ENCODE results near the gene BRAP. TPM values are rescaled to one million over a fixed set of nuclear protein-coding genes. Genes with fewer than 3 reads are reported as not detected.
A peak's percentile ranks its signal among the peaks of the same experiment; 100 is the strongest.

Gene BRAP
- total RNA-seq, 1 experiment from 2014 or later = 18.3 TPM

DNA sequence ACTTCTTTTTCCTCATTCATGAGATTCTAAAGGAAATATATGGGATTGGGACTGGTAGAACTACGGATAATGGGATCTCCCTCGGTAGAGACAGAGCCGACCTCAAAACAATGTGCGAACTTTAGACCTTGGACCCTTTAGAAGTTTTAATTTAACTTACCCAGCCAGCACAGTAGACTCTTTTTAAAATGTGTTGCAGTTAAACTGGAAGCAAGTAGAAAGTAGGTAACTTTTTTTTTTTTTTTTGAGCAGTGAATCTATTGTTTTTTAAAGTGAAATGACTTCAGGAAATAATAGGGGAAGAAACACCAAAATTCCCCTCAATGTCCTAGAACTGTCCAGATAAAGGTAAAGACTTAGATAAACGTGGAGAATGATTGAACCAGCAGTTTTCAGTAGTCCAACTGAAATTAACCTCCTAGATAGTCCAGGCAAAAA is 85.5 kb downstream of the BRAP start:
- no peak for TF ChIP-seq NR3C1 (CRISPR knock-in tag; conservative IDR thresholded peaks at IDR 0.05; ENCODE audit: low read depth)
- TF ChIP-seq, protein P1, sequence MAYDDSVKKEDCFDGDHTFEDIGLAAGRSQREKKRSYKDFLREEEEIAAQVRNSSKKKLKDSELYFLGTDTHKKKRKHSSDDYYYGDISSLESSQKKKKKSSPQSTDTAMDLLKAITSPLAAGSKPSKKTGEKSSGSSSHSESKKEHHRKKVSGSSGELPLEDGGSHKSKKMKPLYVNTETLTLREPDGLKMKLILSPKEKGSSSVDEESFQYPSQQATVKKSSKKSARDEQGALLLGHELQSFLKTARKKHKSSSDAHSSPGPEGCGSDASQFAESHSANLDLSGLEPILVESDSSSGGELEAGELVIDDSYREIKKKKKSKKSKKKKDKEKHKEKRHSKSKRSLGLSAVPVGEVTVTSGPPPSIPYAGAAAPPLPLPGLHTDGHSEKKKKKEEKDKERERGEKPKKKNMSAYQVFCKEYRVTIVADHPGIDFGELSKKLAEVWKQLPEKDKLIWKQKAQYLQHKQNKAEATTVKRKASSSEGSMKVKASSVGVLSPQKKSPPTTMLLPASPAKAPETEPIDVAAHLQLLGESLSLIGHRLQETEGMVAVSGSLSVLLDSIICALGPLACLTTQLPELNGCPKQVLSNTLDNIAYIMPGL (CRISPR knock-in tag; IDR thresholded peaks at IDR 0.05) = no peak
- no peak for TF ChIP-seq NR2C2 (CRISPR knock-in tag; IDR thresholded peaks at IDR 0.05)
- Mint-ChIP-seq H3K4me3 (peak overlapping the region; percentile 79), H3K27me3 (ENCODE audit: low read depth) (no peaks in the 10 kb centered on the region), H3K36me3 (no peaks in the 10 kb centered on the region), H3K27ac (peak overlapping the region; percentile 94), H3K4me1 (peaks cover 23% of the 10 kb centered on the region), H3K9me3 (peaks cover 9% of the 10 kb centered on the region)
- ChIA-PET CTCF (no interaction called here), POLR2A (no interaction called here)
- no peak for ATAC-seq
- DNase-seq (ENCODE audit: low spot score) = no peak

DNA sequence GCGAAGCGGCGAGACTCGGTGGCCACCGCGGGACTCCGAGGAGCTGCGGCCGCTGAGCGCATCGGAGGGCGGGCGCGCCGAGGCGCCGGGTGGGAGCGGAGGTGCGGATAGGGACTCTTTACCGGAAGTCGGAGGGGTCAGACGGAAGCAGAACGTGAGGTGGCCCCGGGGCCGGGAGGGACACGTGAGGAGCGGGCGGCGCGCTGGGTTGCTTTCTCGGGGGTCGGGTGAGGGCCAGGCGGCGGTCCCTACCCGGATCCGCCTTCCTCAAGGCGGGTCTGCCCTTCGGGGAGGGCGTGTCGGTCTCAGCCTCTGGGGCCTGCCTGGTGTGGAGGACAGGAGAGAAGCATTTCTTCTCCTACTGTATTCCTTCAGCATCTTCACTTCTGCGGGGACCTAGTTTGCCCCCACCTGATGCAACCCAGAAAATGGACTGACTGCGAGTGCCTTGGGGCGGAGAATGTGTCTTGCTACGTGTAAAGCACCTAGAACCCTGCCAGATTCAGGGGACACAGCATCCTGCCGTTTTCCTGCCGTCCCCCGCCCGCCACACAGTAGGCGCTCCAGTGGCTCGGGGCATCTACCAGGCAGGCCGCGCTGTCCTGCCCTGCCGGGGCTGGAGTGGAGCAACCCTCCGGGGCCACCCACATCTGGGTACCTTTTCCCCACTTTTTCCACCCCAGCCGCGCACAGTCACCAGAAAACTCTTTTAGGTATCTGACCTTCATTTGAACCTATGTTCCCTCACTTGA is 86.1 kb downstream of the BRAP start:
- CTCF ChIA-PET = no interaction called here
- POLR2A ChIA-PET = interaction anchor here (1.0 kb wide), 1 partner anchor 35 kb away, joined by 3 read pairs; no protein-coding TSS in a partner anchor
- peak; percentile 89 for ATAC-seq
- H3K27me3 Mint-ChIP-seq (ENCODE audit: low read depth) = no peaks in the 10 kb centered on the region
- H3K36me3 Mint-ChIP-seq = no peaks in the 10 kb centered on the region
- peak overlapping the region; percentile 94 for H3K27ac Mint-ChIP-seq
- peak overlapping the region; percentile 79 for H3K4me3 Mint-ChIP-seq
- DNase-seq (ENCODE audit: low spot score) = peak; percentile 91
- H3K9me3 Mint-ChIP-seq = peaks cover 7% of the 10 kb centered on the region
- peaks cover 29% of the 10 kb centered on the region for H3K4me1 Mint-ChIP-seq
- TF ChIP-seq MXD4 (CRISPR knock-in tag; IDR thresholded peaks at IDR 0.05; ENCODE audit: borderline replicate concordance) (no peak), GRHL2 (CRISPR knock-in tag; IDR thresholded peaks at IDR 0.05; ENCODE audit: insufficient replicate concordance, severe bottlenecking) (no peak), MYBL2 (CRISPR knock-in tag; IDR thresholded peaks at IDR 0.05) (0 out of 2 replicates have a peak, but pooled peaks have one; percentile 22), MAX (CRISPR knock-in tag; IDR thresholded peaks at IDR 0.05) (peak; percentile 80), ZNF416 (CRISPR knock-in tag; IDR thresholded peaks at IDR 0.05) (0 out of 2 replicates have a peak, but pooled peaks have one; percentile 14), USF2 (CRISPR knock-in tag; IDR thresholded peaks at IDR 0.05) (peak; percentile 90), ZBTB21 (CRISPR knock-in tag; IDR thresholded peaks at IDR 0.05; ENCODE audit: borderline replicate concordance) (peak; percentile 49; the same call in 1 of the 2 replicates), NFE2L1 (CRISPR knock-in tag; IDR thresholded peaks at IDR 0.05) (0 out of 2 replicates have a peak, but pooled peaks have one; percentile 29), USF1 (CRISPR knock-in tag; IDR thresholded peaks at IDR 0.05) (peak; percentile 88), TEAD1 (CRISPR knock-in tag; IDR thresholded peaks at IDR 0.05) (peak; percentile 15; the same call in 1 of the 2 replicates), CREM (CRISPR knock-in tag; IDR thresholded peaks at IDR 0.05) (0 out of 2 replicates have a peak, but pooled peaks have one; percentile 27), TP53 (CRISPR knock-in tag; IDR thresholded peaks at IDR 0.05) (peak; percentile 62; the same call in 1 of the 2 replicates)
- TF ChIP-seq, protein P2, sequence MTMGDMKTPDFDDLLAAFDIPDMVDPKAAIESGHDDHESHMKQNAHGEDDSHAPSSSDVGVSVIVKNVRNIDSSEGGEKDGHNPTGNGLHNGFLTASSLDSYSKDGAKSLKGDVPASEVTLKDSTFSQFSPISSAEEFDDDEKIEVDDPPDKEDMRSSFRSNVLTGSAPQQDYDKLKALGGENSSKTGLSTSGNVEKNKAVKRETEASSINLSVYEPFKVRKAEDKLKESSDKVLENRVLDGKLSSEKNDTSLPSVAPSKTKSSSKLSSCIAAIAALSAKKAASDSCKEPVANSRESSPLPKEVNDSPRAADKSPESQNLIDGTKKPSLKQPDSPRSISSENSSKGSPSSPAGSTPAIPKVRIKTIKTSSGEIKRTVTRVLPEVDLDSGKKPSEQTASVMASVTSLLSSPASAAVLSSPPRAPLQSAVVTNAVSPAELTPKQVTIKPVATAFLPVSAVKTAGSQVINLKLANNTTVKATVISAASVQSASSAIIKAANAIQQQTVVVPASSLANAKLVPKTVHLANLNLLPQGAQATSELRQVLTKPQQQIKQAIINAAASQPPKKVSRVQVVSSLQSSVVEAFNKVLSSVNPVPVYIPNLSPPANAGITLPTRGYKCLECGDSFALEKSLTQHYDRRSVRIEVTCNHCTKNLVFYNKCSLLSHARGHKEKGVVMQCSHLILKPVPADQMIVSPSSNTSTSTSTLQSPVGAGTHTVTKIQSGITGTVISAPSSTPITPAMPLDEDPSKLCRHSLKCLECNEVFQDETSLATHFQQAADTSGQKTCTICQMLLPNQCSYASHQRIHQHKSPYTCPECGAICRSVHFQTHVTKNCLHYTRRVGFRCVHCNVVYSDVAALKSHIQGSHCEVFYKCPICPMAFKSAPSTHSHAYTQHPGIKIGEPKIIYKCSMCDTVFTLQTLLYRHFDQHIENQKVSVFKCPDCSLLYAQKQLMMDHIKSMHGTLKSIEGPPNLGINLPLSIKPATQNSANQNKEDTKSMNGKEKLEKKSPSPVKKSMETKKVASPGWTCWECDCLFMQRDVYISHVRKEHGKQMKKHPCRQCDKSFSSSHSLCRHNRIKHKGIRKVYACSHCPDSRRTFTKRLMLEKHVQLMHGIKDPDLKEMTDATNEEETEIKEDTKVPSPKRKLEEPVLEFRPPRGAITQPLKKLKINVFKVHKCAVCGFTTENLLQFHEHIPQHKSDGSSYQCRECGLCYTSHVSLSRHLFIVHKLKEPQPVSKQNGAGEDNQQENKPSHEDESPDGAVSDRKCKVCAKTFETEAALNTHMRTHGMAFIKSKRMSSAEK (CRISPR knock-in tag; IDR thresholded peaks at IDR 0.05; ENCODE audit: borderline replicate concordance) = no peak
- TF ChIP-seq, protein P3, sequence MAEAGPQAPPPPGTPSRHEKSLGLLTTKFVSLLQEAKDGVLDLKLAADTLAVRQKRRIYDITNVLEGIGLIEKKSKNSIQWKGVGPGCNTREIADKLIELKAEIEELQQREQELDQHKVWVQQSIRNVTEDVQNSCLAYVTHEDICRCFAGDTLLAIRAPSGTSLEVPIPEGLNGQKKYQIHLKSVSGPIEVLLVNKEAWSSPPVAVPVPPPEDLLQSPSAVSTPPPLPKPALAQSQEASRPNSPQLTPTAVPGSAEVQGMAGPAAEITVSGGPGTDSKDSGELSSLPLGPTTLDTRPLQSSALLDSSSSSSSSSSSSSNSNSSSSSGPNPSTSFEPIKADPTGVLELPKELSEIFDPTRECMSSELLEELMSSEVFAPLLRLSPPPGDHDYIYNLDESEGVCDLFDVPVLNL (CRISPR knock-in tag; IDR thresholded peaks at IDR 0.05; ENCODE audit: borderline replicate concordance, low read depth) = 0 out of 2 replicates have a peak, but pooled peaks have one; percentile 26
- TF ChIP-seq, protein P4, sequence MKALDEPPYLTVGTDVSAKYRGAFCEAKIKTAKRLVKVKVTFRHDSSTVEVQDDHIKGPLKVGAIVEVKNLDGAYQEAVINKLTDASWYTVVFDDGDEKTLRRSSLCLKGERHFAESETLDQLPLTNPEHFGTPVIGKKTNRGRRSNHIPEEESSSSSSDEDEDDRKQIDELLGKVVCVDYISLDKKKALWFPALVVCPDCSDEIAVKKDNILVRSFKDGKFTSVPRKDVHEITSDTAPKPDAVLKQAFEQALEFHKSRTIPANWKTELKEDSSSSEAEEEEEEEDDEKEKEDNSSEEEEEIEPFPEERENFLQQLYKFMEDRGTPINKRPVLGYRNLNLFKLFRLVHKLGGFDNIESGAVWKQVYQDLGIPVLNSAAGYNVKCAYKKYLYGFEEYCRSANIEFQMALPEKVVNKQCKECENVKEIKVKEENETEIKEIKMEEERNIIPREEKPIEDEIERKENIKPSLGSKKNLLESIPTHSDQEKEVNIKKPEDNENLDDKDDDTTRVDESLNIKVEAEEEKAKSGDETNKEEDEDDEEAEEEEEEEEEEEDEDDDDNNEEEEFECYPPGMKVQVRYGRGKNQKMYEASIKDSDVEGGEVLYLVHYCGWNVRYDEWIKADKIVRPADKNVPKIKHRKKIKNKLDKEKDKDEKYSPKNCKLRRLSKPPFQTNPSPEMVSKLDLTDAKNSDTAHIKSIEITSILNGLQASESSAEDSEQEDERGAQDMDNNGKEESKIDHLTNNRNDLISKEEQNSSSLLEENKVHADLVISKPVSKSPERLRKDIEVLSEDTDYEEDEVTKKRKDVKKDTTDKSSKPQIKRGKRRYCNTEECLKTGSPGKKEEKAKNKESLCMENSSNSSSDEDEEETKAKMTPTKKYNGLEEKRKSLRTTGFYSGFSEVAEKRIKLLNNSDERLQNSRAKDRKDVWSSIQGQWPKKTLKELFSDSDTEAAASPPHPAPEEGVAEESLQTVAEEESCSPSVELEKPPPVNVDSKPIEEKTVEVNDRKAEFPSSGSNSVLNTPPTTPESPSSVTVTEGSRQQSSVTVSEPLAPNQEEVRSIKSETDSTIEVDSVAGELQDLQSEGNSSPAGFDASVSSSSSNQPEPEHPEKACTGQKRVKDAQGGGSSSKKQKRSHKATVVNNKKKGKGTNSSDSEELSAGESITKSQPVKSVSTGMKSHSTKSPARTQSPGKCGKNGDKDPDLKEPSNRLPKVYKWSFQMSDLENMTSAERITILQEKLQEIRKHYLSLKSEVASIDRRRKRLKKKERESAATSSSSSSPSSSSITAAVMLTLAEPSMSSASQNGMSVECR (CRISPR knock-in tag; IDR thresholded peaks at IDR 0.05; ENCODE audit: borderline replicate concordance) = no peak

Measured in WTC11 (cell line).